Erythroblast (primary cell): Measurements from ENCODE around the gene LYSMD1.
"Not testable (repeated sequence)": the region's sequence is repeated elsewhere in the genome, so short reads cannot be mapped to it uniquely, and the experiment has no call there.

Source experiments
- DNase-seq, 2 experiments: peaks; one replicate each; lab custom pipeline; 2025; lab: John Stamatoyannopoulos, UW
- GATA1 ChIP-seq: IDR thresholded peaks from 2 replicates; pipeline ENCODE4 v1.6.1; 2011; ENCODE audit warnings: low read depth, mild to moderate bottlenecking, control low read depth, low read length, moderate library complexity
- POLR2A ChIP-seq: IDR thresholded peaks from 2 replicates; pipeline ENCODE4 v1.6.1; 2011; ENCODE audit warnings: mild to moderate bottlenecking, low read length

The LYSMD1 gene

DNA sequence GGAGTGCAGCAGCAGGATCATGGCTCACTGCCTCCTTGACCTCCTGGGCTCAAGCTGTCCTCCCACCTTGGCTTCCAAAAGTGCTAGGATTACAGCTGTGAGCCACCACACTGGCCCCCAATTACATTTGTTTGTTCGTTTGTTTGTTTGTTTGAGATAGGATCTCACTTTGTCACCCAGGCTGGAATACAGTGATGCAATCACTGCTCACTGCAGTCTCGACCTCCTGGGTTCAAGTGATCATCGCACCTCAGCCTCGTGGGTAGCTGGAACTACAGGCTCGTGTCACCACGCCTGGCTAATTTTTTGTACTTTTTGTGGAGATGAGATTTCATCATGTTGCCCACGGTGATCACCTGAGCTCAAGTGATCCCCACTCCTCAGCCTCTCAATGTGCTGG lies 26.3 kb upstream of the LYSMD1 start:
- TF ChIP-seq GATA1, result no peak
- no peak for TF ChIP-seq POLR2A

DNA sequence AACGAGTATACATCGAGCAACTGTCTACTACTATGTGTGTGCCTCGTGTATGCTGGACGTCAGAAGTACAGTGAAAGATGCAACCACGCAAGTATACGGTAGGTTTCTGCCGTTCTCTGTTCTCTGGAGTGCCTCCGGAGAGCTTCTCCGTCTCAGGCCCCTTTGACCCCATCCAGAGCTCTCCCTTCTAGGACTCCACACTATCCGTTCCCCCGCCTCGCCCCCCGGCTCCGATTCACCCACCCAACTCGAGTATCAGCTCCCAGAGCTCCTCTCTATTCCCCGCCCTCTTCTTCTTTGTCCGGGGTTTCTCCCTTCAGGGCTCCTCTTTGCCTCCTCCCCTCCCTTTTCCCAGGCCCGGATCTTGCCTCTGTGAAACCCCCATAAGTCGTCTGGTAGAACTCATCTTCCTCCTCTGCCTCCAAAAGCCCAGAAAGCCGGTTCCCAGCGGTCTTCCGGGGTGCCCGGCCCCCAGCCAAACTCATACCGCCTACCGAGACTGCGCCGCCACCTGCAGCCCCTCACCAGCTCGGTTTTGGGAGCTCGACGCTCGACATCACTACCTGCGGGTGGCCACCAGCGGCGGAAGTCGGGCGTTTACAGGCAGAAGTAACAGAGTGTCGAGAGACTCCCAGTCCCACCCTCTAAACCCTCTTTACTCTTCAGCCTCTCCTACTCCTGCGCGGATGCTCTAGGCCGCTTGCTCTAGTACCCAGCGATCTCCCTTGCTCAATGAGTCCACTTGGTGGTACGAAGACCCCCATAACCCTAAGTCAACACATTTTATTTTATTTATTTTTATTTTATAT lies 24.1 kb upstream of the LYSMD1 start, which contains the start of gene VPS72:
TSS of gene VPS72 (minus strand) at position 561 of the 809 bp plus-strand sequence. CDS start at position 485, 76 bp downstream.
- peak; percentile 92 to 93 for DNase-seq
- TF ChIP-seq GATA1 (no peak), POLR2A (peak; percentile 84)

More for the DNA sequence above, 26.3 kb upstream of the LYSMD1 start:
- DNase-seq, result no peak

DNA sequence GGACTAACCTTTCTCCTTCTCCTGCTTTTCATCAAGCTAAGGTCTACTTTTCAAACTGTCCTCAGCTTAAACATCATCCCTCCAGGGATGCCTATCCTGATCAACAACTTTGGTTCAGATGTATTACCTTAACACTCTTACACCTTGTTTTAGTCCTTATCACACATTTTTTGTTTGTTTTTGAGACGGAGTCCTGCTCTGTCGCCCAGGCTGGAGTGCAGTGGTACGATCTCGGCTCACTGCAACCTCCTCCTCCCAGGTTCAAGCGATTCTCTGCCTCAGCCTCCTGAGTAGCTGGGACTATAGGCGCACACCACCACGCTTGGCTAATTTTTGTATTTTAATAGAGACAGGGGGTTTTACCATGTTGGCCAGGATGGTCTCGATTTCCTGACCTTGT lies 23.0 kb upstream of the LYSMD1 start:
- DNase-seq, result not testable (repeated sequence)

DNA sequence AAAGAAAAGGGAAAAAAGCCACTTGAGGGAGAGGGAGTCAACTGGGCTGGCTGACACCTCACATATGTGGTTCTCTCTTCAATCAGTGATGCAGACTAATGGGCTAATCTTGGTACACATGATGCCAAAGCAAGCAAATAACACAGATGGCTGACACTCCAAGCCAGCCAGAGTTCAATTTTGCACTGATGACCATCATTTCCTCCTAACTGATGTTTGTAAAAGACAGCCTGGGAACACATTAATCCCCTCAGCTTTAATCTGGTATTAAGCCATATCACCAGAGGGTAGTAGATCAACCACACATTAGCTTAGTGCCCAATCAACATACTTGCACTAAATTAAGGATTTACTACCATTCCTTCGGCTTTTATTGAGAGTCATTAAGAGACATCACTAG lies 21.5 kb upstream of the LYSMD1 start:
- TF ChIP-seq GATA1 (no peak), POLR2A (no peak)
- no peak for DNase-seq

DNA sequence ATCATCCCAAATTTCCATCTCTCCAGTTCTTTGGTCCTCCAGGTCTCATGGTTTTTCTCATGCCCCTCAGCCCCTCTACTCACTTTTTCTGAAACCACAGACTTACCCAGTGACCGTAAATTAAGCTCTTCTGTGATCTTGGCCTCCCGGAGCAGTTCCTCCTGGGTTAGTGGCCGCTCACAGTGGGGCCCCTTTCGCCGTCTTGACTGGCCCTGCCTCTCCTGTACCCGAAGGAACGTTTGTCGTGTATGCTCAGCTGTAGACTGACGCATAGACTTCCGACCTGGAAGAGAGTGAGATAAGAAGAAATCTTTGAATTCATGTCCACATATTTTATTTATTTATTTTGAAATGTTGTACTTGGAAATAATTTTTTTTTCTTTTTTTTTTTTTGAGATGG lies 18.5 kb upstream of the LYSMD1 start:
- no peak for TF ChIP-seq GATA1
- no peak for TF ChIP-seq POLR2A
- DNase-seq, result no peak

DNA sequence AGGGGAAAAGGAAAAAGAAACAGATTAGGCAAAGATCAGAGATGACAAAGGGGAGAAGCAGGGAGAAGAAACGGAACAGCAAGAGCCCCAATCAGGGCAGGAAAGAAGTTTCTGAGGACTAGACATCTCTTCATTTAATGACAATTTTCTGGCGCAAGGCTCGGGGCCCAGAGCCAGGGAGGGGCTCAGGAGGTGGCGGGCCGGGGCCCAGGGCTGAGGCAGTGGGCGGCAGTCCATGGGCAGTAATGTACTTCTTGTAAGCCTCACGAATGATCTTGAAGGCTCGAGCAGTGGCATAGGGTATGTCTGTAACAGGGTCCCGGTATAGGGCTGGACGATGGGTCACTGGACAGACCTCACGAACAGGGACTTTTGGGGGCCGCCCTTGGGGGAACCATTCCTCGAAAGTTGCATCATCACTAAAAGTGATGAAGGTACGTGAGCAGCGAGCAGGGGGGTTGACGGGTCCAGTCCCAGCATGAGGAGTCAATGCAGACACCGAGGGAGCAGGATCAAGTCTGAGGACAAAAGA lies 10.9 kb upstream of the LYSMD1 start:
- no peak for DNase-seq
- no peak for TF ChIP-seq GATA1
- no peak for TF ChIP-seq POLR2A

DNA sequence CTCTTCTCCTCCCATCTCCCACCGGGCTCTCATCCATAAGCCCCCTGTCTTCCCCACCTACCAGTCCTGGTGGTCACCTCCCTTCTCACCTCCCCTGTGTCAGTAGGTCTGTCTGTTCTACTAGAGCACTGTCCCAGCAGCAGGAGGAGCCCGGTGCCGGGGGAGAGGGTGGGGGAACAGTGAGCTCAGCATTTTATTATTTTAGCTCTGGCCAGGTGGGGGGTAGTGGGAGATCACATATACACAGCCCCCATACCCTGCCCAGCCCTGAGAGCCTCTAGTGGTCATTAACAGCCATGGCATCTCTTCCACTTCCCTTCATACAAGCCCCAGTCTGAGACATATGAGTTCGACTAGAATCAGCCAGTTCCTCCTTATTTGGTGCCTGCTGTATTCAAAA lies 10.2 kb upstream of the LYSMD1 start, which contains the start of gene TMOD4:
TSS of gene TMOD4 (minus strand) at position 119 of the 400 bp plus-strand sequence. CDS start 1,106 bp downstream, outside the sequence.
- peak; percentile 33 to 42 for DNase-seq
- TF ChIP-seq GATA1 (no peak), POLR2A (no peak)

DNA sequence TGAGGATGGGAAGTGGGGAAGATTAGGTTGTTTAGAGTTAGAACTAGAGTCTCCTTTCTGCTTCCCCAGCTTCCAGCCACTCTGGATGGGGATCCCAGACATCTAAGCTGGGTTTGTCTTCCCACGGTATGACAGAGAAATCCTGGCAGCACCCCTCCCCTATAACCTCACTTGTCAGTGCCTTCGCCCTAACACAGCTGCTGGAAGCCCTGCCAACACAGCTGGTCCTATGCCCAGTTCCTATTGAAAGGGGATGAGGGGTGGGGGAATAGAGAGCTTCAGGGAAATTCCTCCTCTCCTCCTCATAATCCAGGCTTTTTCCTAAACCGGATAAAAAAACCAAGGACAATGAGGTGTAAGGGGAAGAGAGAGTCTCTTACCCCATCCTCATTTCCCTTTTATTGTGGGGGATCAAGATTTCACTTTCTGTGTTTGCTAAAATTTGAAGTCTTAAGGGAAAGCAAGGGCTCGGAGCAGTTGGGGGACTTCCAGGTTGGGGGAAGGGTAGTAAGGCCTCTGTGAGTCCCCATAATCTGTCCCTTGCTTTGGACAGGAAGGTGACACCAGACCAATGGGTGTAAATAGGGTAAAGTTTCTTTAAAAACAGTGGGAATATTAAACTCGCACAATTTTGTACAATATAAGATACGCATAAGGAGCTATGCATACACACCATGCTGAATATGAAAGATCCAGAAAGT lies 9.5 kb upstream of the LYSMD1 start:
- TF ChIP-seq POLR2A, result no peak
- TF ChIP-seq GATA1, result no peak
- DNase-seq, result no peak

DNA sequence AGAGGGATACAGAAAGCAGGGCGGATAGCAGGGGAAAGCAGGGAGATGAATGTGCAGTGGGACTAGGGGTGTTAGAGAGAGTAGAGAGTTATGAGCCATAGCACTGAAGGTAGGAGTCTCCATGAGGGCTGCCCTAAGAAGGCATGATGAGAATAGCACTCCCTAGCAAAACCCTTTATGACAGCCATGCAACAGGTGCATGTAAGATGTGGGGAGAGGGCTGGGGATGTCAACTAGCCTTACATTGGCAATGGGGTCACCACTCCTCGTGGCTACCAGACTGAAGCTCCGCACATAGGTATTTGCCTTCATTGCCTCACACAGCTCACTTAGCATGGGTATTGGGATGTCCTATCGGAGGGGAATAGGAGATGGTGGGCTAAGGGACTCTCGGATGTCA lies 5.5 kb upstream of the LYSMD1 start:
- DNase-seq, result no peak
- TF ChIP-seq GATA1 (no peak), POLR2A (no peak)

DNA sequence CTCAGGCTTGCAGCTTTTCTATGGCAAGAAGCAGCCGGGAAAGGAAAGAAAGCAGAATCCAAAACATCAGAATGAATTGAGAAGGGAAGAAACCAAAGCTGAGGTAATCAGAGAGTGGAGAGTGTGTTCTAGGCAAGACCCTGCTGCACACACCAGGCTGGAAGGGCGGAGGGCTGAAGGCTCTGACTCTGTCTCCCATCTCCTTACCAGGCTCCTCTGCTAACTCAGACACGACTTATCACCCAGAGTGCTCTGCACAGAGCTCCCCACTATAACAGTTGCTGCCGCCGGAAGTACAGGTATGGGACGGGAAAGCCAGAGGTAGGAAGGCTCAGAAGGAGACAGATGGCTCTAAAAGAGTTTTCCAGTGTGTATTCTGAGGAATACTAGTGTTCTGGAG lies 1.4 kb upstream of the LYSMD1 start:
- TF ChIP-seq GATA1, result no peak
- TF ChIP-seq POLR2A, result no peak
- DNase-seq, result no peak

DNA sequence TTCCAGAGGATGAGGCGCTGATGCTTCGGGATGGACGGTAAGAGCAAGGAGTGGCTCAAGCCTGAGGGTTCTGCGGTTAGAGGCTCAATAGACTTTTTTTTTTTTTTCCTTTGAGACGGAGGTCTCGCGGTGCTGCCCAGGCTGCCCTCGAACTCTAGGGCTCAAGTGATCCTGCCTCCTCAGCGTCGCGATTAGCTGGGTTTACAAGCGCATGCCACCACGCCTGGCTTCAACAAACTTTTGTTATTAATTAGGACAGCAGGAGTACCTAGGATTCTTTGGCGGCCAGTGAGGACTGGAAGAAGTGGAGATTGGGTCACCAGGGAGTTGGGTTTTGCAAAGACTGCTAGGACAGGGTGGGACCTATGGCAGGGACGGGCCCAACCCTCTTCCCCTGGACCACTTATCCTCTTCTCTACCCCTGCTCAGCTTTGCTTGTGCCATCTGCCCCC lies 829 bp upstream of the LYSMD1 start:
- TF ChIP-seq POLR2A, result no peak
- TF ChIP-seq GATA1, result no peak
- peak; percentile 64 to 65 for DNase-seq

DNA sequence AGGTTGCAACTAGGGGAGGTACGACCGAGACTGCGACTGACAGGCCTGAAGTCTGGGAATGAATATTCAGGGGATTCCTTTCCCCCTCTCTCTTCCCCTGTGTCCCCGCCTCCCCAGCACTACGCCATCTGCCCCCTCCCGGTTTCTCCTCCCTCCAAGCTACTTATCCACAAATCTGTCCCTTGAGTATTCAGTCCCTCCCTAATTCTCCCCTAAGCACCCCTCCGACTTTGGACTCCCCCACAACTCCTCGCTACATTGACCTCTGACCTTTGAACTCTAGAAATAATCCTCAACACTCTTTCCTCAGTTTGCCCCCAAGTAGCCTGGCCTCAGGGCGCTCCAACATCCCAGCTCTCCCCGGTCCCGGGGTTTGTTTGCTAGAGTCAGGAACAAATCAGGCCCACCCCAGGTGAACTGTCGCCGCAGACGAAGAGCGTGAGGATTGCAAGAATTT lies 393 bp downstream of the LYSMD1 start:
- TF ChIP-seq GATA1 (no peak), POLR2A (no peak)
- DNase-seq, result no peak

DNA sequence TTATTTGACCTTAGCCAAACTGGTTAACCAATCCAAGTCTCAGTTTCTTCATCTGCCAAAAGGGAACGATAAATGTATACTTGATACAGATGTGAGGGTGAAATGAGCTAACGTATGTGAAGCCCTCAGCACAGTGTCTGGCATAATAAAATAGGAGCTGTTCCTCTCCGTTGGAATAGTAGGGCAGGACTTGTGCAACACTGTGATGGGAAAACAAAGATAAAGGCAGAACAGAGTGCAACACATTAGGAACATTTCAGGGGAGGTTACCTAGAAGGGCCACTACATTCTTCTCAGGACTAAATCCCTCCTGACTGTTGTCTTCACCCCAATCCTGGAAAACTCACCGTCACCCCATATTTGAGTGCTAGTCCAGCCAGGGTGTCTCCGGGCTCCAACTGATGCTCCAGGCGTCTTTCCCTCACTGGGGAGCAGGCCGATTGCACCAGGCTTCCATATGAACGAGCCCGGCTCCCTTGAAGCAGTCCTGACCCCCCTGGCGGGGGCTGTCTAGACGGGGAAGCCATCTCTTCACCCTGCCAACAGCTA lies 896 bp downstream of the LYSMD1 start:
- DNase-seq, result no peak
- TF ChIP-seq GATA1 (no peak), POLR2A (no peak)
